Ishikawa (cell line): ENCODE results near the gene SOS1.

ENCODE experiments used
- EGR1 ChIP-seq: IDR thresholded peaks from 2 replicates; pipeline ENCODE4 v1.6.1; 2012
- EP300 ChIP-seq: IDR thresholded peaks from 2 replicates; pipeline ENCODE4 v1.6.1; 2012; ENCODE audit warnings: borderline replicate concordance
- FOXM1 ChIP-seq: IDR thresholded peaks from 2 replicates; pipeline ENCODE4 v1.6.1; 2012; ENCODE audit warnings: low read depth, borderline replicate concordance
- NFIC ChIP-seq: IDR thresholded peaks from 2 replicates; pipeline ENCODE4 v1.6.1; 2012
- RAD21 ChIP-seq: IDR thresholded peaks from 2 replicates; pipeline ENCODE4 v1.6.1; 2012; ENCODE audit warnings: low read depth
- TAF1 ChIP-seq: IDR thresholded peaks from 2 replicates; pipeline ENCODE4 v1.6.1; 2012; ENCODE audit warnings: low read depth, mild to moderate bottlenecking
- TCF12 ChIP-seq: IDR thresholded peaks from 2 replicates; pipeline ENCODE4 v1.6.1; 2012; ENCODE audit warnings: low read depth
- TEAD4 ChIP-seq: IDR thresholded peaks from 2 replicates; pipeline ENCODE4 v1.6.1; 2012
- YY1 ChIP-seq: IDR thresholded peaks from 2 replicates; pipeline ENCODE4 v1.6.1; 2012; ENCODE audit warnings: low read depth
- ZBTB7A ChIP-seq: IDR thresholded peaks from 2 replicates; pipeline ENCODE4 v1.6.1; 2012; ENCODE audit warnings: low read depth
- TF ChIP-seq, protein P1 (sequence below): IDR thresholded peaks from 2 replicates; pipeline ENCODE4 v1.6.1; 2012; ENCODE audit warnings: low read depth, mild to moderate bottlenecking

DNA sequence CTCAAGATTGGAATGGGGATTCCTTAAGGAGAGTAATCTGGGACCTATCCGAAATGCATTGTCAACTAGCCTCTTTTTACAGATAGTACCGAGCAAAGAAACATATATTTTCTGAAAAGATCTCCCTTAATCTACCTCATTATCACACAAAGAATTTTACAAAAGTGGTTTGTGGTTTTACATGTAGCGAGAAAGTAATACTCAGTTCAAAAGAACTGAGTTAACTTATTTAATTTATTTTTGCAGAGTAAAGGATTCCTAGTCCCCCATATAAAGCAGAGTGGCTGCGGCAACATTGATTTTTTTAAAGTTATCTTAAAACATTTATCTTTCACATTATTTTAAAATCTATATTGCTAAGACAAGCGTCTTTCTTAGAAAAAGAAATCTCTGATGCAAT is 15.9 kb upstream of the SOS1 start:
- TF ChIP-seq, protein P1, sequence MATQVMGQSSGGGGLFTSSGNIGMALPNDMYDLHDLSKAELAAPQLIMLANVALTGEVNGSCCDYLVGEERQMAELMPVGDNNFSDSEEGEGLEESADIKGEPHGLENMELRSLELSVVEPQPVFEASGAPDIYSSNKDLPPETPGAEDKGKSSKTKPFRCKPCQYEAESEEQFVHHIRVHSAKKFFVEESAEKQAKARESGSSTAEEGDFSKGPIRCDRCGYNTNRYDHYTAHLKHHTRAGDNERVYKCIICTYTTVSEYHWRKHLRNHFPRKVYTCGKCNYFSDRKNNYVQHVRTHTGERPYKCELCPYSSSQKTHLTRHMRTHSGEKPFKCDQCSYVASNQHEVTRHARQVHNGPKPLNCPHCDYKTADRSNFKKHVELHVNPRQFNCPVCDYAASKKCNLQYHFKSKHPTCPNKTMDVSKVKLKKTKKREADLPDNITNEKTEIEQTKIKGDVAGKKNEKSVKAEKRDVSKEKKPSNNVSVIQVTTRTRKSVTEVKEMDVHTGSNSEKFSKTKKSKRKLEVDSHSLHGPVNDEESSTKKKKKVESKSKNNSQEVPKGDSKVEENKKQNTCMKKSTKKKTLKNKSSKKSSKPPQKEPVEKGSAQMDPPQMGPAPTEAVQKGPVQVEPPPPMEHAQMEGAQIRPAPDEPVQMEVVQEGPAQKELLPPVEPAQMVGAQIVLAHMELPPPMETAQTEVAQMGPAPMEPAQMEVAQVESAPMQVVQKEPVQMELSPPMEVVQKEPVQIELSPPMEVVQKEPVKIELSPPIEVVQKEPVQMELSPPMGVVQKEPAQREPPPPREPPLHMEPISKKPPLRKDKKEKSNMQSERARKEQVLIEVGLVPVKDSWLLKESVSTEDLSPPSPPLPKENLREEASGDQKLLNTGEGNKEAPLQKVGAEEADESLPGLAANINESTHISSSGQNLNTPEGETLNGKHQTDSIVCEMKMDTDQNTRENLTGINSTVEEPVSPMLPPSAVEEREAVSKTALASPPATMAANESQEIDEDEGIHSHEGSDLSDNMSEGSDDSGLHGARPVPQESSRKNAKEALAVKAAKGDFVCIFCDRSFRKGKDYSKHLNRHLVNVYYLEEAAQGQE: no peak
- TF ChIP-seq TAF1: no peak
- no peak for TF ChIP-seq EGR1
- TF ChIP-seq EP300: no peak
- no peak for TF ChIP-seq RAD21
- TF ChIP-seq TEAD4: no peak
- TF ChIP-seq YY1: no peak
- no peak for TF ChIP-seq FOXM1
- no peak for TF ChIP-seq TCF12
- no peak for TF ChIP-seq ZBTB7A
- no peak for TF ChIP-seq NFIC
